NB4 (cell line): Measurements from ENCODE around the gene ZNF662.

Source experiments
- CTCF ChIP-seq: IDR thresholded peaks from one replicate; pipeline ENCODE4 v1.5.1; 2012; ENCODE audit warnings: low read depth, low read length
- MAX ChIP-seq: IDR thresholded peaks from 2 replicates; pipeline ENCODE4 v1.6.1; 2011; ENCODE audit warnings: low read depth, low read length
- MYC ChIP-seq: IDR thresholded peaks from 2 replicates; pipeline ENCODE4 v1.6.1; 2011; ENCODE audit warnings: low read depth, low read length
- POLR2A ChIP-seq: IDR thresholded peaks from 2 replicates; pipeline ENCODE4 v1.6.1; 2011; ENCODE audit warnings: mild to moderate bottlenecking; ENCODE audit not compliant: insufficient read length; ENCODE audit errors: extremely low read depth

DNA sequence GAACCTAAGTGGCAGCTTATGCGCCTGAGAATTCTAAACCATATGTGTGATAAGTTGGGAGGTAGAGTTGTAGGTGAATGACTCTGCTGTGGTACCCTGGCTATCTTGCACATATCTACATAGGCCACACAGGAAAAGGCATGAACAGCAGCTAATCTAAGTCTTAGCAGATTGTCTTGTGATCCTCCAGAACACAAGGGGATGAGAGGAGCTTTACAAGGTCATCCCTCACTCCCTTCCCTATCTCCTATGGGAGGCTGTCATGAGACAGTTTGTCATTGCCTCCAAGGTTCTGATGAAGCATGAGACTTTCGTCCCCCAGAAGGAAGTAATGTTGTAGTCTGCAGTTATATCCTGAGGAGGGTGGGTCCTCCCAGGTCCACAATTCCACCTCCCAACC, 3.7 kb upstream of the ZNF662 start:
- no peak for TF ChIP-seq CTCF
- no peak for TF ChIP-seq POLR2A
- TF ChIP-seq MAX = no peak
- TF ChIP-seq MYC = no peak
